Right hindlimb (tissue), 1 donor: ENCODE measurements around the gene P4HA1.
"Not testable (repeated sequence)": the region's sequence is repeated elsewhere in the genome, so short reads cannot be mapped to it uniquely, and the experiment has no call there.

Source experiments
- DNase-seq: peaks from one replicate; pipeline ENCODE4 v3.0.0-alpha.2; 2018

Gene P4HA1

GRCh38 chr10:73096449-73097304, at the start of gene P4HA1:
Gene P4HA1, minus strand, starts transcription at chr10:73096866. Its CDS starts 21,983 bp downstream, at chr10:73074883.
- DNase-seq = peak; percentile 100

- no peak for DNase-seq
These were observed 44.9 kb upstream of the P4HA1 start for GRCh38 chr10:73141603-73142002.

GRCh38 chr10:73139251-73139650, 42.6 kb upstream of the P4HA1 start:
- DNase-seq = no peak

- DNase-seq = no peak
These were observed 40.0 kb upstream of the P4HA1 start for GRCh38 chr10:73136627-73137026.

- DNase-seq = no peak
These were observed 38.1 kb upstream of the P4HA1 start for GRCh38 chr10:73134727-73135126.

GRCh38 chr10:73131913-73132686, 35.4 kb upstream of the P4HA1 start:
- DNase-seq = no peak

GRCh38 chr10:73131301-73131700, 34.6 kb upstream of the P4HA1 start:
- no peak for DNase-seq

- no peak for DNase-seq
These were observed 29.7 kb upstream of the P4HA1 start for GRCh38 chr10:73126343-73126742.

- DNase-seq = no peak
These were observed 23.3 kb upstream of the P4HA1 start for GRCh38 chr10:73119952-73120351.

- DNase-seq = no peak
These were observed 22.8 kb upstream of the P4HA1 start for GRCh38 chr10:73119457-73119856.

GRCh38 chr10:73117976-73118743, 21.5 kb upstream of the P4HA1 start:
- DNase-seq = no peak

GRCh38 chr10:73116017-73116416, 19.4 kb upstream of the P4HA1 start:
- no peak for DNase-seq

GRCh38 chr10:73113551-73113950, 16.9 kb upstream of the P4HA1 start:
- DNase-seq = no peak

- not testable (repeated sequence) for DNase-seq
These were observed 15.4 kb upstream of the P4HA1 start for GRCh38 chr10:73112032-73112431.

- peak; percentile 85 for DNase-seq
These were observed 13.7 kb upstream of the P4HA1 start, which contains the start of gene NUDT13 for GRCh38 chr10:73110345-73110849. Gene NUDT13, plus strand, starts transcription at chr10:73110455. Its CDS starts 3,911 bp downstream, at chr10:73114366.

- not testable (repeated sequence) for DNase-seq
These were observed 12.6 kb upstream of the P4HA1 start for GRCh38 chr10:73109248-73109652.

- DNase-seq = no peak
These were observed 9.6 kb upstream of the P4HA1 start for GRCh38 chr10:73106301-73106700.

GRCh38 chr10:73099141-73099540, 2.5 kb upstream of the P4HA1 start:
- no peak for DNase-seq

GRCh38 chr10:73097305-73097670, 622 bp upstream of the P4HA1 start:
- DNase-seq = no peak

- DNase-seq = peak; percentile 83
These were observed 621 bp downstream of the P4HA1 start for GRCh38 chr10:73096041-73096448.

- DNase-seq = peak; percentile 89
These were observed 1.1 kb downstream of the P4HA1 start for GRCh38 chr10:73095481-73096021.

GRCh38 chr10:73094986-73095480, 1.6 kb downstream of the P4HA1 start:
- DNase-seq = no peak
